ENCODE results near the gene LDLRAP1. TPM values are rescaled to one million over a fixed set of nuclear protein-coding genes. Genes with fewer than 3 reads are reported as not detected.

Gene LDLRAP1
- total RNA-seq, 1 donor from 2014 or later: 6.1 TPM

DNA sequence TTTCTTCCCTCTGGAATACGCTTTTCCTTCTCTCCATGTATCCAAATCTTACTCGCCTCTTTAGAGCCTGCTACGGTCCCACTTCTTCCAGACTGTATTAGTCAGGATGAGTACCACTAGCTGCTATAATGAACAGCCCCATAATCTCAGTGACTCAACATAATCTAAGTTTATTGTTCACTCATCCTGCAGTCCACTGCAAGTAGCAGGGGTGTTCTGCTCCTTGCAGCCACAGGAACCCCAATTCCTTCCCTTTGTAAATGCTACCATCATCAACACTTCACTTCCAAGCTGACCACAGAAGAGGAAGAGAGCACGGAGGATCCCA is 18.1 kb upstream of the LDLRAP1 start:
- H3K4me3 ChIP-seq (ENCODE audit: low read depth, low read length): no peak overlapping the region
- TF ChIP-seq CTCF (conservative IDR thresholded peaks at IDR 0.05; ENCODE audit: low read depth, low read length): no peak
- DNase-seq (ENCODE audit: low read depth): no peak

GRCh38 chr1:25526753-25527152 is 16.7 kb upstream of the LDLRAP1 start:
- H3K4me3 ChIP-seq (ENCODE audit: low read depth, low read length): no peak overlapping the region
- DNase-seq (ENCODE audit: low read depth): no peak
- TF ChIP-seq CTCF (conservative IDR thresholded peaks at IDR 0.05; ENCODE audit: low read depth, low read length): no peak

GRCh38 chr1:25527226-25527846 is 16.1 kb upstream of the LDLRAP1 start:
- no peak overlapping the region for H3K4me3 ChIP-seq (ENCODE audit: low read depth, low read length)
- no peak for DNase-seq (ENCODE audit: low read depth)
- TF ChIP-seq CTCF (conservative IDR thresholded peaks at IDR 0.05; ENCODE audit: low read depth, low read length): no peak

- no peak overlapping the region for H3K4me3 ChIP-seq (ENCODE audit: low read depth, low read length)
- DNase-seq (ENCODE audit: low read depth): no peak
- TF ChIP-seq CTCF (conservative IDR thresholded peaks at IDR 0.05; ENCODE audit: low read depth, low read length): no peak
Observed at GRCh38 chr1:25527946-25528595, 15.3 kb upstream of the LDLRAP1 start.

DNA sequence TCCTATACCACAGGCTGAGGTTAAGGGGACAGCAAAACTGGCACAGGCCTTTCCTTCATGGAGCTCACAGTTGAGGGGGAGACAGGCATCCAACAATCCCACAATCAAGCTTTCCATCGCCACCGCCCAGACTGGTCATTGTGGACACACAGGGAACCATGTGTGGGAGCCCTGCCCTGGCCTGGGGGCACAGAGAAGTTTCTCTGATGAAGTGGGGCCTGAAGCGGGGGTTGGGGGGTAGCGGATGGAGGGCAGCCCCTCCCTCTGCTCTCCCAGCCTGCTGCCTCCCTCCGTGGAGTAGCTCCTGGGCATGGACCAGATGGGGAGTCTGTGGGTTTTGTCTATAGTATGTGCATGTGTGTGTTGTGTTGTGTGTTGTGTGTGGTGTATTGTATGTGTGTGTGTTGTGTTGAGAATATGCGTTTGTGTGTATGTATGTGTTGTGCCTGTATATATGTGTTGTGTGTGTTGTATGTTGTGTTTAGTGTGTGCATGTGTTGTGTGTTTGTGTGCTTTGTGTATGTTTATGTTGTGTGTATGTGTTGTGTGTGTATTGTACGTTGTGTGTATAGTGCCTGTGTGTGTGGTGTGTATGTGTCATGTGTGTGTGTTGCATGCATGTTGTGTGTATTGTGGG is 14.4 kb upstream of the LDLRAP1 start:
- no peak for DNase-seq (ENCODE audit: low read depth)
- TF ChIP-seq CTCF (conservative IDR thresholded peaks at IDR 0.05; ENCODE audit: low read depth, low read length): no peak
- H3K4me3 ChIP-seq (ENCODE audit: low read depth, low read length): no peak overlapping the region

DNA sequence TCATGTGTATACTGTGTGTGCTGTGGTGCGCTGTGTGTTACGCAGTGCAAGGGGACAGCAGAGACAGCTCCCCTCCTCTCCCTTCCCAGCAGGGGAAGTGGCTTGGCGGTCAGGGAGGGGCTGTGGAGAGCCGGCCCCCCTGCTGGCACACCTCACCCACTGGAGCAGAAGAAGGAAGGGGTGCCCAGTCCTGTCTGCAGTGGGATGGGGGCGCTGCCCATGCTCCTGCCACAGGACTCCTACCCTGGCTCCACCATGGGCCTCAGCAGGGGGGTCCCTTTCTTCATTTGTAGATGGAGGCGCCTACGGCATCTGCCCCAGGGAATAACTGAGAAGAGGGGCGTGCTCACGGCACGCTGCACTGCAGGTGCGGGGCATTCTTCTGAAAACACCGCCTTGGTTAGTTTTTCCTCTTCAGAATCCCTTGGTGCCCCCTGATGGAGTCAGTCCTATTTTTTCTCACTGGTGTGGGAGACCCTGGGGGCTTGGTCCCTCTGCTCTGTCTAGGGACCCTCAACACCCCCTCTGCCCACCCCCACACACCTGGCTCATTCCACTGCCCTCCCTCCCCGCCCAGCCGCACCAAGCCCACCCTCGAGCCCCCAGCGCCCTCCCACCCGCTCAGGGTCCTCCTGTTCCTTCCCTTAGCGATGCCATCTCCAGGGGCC is 13.8 kb upstream of the LDLRAP1 start:
- no peak for TF ChIP-seq CTCF (conservative IDR thresholded peaks at IDR 0.05; ENCODE audit: low read depth, low read length)
- no peak overlapping the region for H3K4me3 ChIP-seq (ENCODE audit: low read depth, low read length)
- no peak for DNase-seq (ENCODE audit: low read depth)

All from epithelial cell of proximal tubule (primary cell).